K562 (cell line): ENCODE data around the gene SART1. TPM values are rescaled to one million over a fixed set of nuclear protein-coding genes. Genes with fewer than 3 reads are reported as not detected.

Source experiments
- ATF7 ChIP-seq: fragments of 450-650 bp; IDR thresholded peaks from 2 replicates; pipeline ENCODE4 v1.7.1; 2014; ENCODE audit warnings: mild to moderate bottlenecking, moderate library complexity
- BRD4 ChIP-seq: fragments of 200-600 bp; sonication (generic); IDR thresholded peaks from 2 replicates; pipeline ENCODE4 v1.6.1; 2017; ENCODE audit warnings: inconsistent platforms
- GABPB1 ChIP-seq: sonication (generic); formaldehyde crosslinking; IDR thresholded peaks from 2 replicates; pipeline ENCODE4 v1.8.0; 2022; ENCODE audit warnings: mild to moderate bottlenecking, missing genetic modification reagents
- LCOR ChIP-seq: sonication (generic); formaldehyde crosslinking; IDR thresholded peaks from 2 replicates; pipeline ENCODE4 v1.8.0; 2022; ENCODE audit warnings: mild to moderate bottlenecking, missing genetic modification reagents
- NFIX ChIP-seq: fragments of 250-450 bp; sonication (Bioruptor Pico); IDR thresholded peaks from 2 replicates; pipeline ENCODE4 v1.4.0; 2020; ENCODE audit warnings: low read depth, mild to moderate bottlenecking, moderate library complexity
- SMC3 ChIP-seq: conservative IDR thresholded peaks from 2 replicates; pipeline ENCODE4 v1.6.1; 2011; ENCODE audit warnings: low read depth, low read length, improper control_type of control experiment; ENCODE audit not compliant: insufficient read depth
- ZKSCAN3 ChIP-seq: fragments of 250-450 bp; sonication (Bioruptor Pico); IDR thresholded peaks from 2 replicates; pipeline ENCODE4 v1.4.0; 2020
- ZNF551 ChIP-seq: fragments of 250-450 bp; sonication (Bioruptor Pico); IDR thresholded peaks from 2 replicates; pipeline ENCODE4 v1.5.0; 2021; ENCODE audit warnings: mild to moderate bottlenecking, moderate library complexity
- polyA plus RNA-seq, 8 experiments: library from polyadenylated mRNA; depleted of rRNA in 4 of 8; stranded (reverse) in 5 of 8; unstranded in 3 of 8; fragments of >200 nt; fragmentation: Nextera tagmentation in 2 of 8; fragmentation: Illumina TruSeq in 1 of 8; extraction: Ambion mirVana in 2 of 8; extraction: Trizol in 1 of 8; gene quantifications; 2 replicates each; pipeline versions ENCODE4 v1.2.1 to v1.2.3, GENCODE V29; 2011 to 2014; ENCODE audit warnings: inconsistent platforms in 1 of 8, missing spikeins in 1 of 8
- total RNA-seq, 7 experiments: library from RNA; depleted of rRNA in 6 of 7; stranded (reverse); fragments of >200 nt in 6 of 7; fragmentation: Illumina TruSeq in 2 of 7; extraction: Trizol in 2 of 7; gene quantifications; 2 replicates each; pipeline versions ENCODE4 v1.2.1 to v1.2.3, GENCODE V29; 2011 to 2021; ENCODE audit warnings: low replicate concordance in 1 of 7
- TF ChIP-seq, protein P1 (sequence below): sonication (generic); formaldehyde crosslinking; IDR thresholded peaks from 2 replicates; pipeline ENCODE4 v1.8.1; 2023; ENCODE audit warnings: mild to moderate bottlenecking, missing genetic modification reagents
- TF ChIP-seq, protein P2 (sequence below): fragments of 450-650 bp; formaldehyde crosslinking; IDR thresholded peaks from 2 replicates; pipeline ENCODE4 v1.4.0; 2020; ENCODE audit warnings: mild to moderate bottlenecking, moderate library complexity
- TF ChIP-seq, protein P3 (sequence below): fragments of 450-650 bp; conservative IDR thresholded peaks from 2 replicates; pipeline ENCODE4 v1.6.1; 2016; ENCODE audit warnings: missing genetic modification characterization, low read depth, mild to moderate bottlenecking, control low read depth, missing compliant biosample characterization
- TF ChIP-seq, protein P4 (sequence below), 3 experiments: fragments of 200-800 bp in 1 of 3; fragments of 250-450 bp in 1 of 3; fragments of 450-650 bp in 1 of 3; sonication (Bioruptor Pico) in 1 of 3; sonication (Bioruptor generic) in 1 of 3; formaldehyde crosslinking in 1 of 3; IDR thresholded peaks; 2 replicates each; pipeline versions ENCODE4 v1.6.1 to v1.8.0; 2016 to 2022; ENCODE audit warnings: mild to moderate bottlenecking in 2 of 3, missing genetic modification characterization in 2 of 3, missing compliant biosample characterization in 1 of 3, moderate library complexity in 1 of 3
- TF ChIP-seq, protein P5 (sequence below): fragments of 250-450 bp; sonication (Bioruptor Pico); IDR thresholded peaks from 2 replicates; pipeline ENCODE4 v1.4.0; 2020; ENCODE audit warnings: mild to moderate bottlenecking
- TF ChIP-seq, protein P6 (sequence below): fragments of 250-450 bp; sonication (Bioruptor Pico); IDR thresholded peaks from 2 replicates; pipeline ENCODE4 v1.4.0; 2020; ENCODE audit warnings: mild to moderate bottlenecking, moderate library complexity

The SART1 gene
- total and polyA plus RNA-seq, 9 of the 15 experiments (the other 6 are each of a cell fraction or from before 2014, with no cell fraction given), result 4.8 to 84.1 (median 31.7) TPM

DNA sequence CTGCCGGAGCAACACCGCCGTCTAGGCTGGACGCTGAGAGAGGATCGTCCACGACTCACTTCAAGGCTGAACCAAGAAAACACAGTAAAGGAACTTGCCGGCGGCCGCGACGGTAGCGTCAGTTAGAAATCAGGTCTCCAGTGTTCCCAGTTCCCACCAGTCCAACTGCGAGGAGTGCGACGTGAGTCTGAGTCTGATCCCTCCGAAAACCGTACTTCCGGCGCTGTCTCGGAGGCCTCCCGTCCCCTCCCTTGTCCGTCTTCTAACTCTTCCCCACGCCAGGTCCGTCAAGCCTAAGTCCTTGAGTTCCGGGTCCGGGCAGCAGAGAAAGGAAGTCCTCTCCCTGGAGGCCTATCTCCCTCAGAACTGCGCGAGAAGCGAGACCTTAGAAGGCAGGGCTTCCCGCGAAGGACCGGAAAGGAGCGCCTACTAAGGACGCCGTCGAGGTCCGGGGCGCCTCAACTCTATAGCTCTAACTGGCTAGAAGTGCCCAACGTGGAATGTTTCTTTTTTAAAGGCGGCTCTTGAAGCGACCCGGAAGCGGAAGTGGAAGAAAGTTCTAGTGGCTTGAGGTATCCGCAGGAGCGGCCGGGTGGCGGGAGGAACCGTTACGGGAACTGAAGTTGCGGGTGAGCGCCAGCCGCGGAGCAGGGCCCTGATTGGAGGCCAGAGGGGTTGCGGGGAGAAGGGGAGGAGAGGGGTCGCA lies 40.6 kb downstream of the SART1 start, which contains the start of the genes BANF1 and EIF1AD (continued):
- TF ChIP-seq ZNF551 (CRISPR knock-in tag), result no peak
- TF ChIP-seq, protein P1, sequence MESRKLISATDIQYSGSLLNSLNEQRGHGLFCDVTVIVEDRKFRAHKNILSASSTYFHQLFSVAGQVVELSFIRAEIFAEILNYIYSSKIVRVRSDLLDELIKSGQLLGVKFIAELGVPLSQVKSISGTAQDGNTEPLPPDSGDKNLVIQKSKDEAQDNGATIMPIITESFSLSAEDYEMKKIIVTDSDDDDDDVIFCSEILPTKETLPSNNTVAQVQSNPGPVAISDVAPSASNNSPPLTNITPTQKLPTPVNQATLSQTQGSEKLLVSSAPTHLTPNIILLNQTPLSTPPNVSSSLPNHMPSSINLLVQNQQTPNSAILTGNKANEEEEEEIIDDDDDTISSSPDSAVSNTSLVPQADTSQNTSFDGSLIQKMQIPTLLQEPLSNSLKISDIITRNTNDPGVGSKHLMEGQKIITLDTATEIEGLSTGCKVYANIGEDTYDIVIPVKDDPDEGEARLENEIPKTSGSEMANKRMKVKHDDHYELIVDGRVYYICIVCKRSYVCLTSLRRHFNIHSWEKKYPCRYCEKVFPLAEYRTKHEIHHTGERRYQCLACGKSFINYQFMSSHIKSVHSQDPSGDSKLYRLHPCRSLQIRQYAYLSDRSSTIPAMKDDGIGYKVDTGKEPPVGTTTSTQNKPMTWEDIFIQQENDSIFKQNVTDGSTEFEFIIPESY (CRISPR knock-in tag), result peak; percentile 66; the same call in 1 of the 2 replicates
- TF ChIP-seq NFIX (CRISPR knock-in tag), result no peak
- TF ChIP-seq, protein P2, sequence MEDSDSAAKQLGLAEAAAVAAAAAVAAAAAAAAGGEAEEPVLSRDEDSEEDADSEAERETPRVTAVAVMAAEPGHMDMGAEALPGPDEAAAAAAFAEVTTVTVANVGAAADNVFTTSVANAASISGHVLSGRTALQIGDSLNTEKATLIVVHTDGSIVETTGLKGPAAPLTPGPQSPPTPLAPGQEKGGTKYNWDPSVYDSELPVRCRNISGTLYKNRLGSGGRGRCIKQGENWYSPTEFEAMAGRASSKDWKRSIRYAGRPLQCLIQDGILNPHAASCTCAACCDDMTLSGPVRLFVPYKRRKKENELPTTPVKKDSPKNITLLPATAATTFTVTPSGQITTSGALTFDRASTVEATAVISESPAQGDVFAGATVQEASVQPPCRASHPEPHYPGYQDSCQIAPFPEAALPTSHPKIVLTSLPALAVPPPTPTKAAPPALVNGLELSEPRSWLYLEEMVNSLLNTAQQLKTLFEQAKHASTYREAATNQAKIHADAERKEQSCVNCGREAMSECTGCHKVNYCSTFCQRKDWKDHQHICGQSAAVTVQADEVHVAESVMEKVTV (CRISPR knock-in tag), result 0 out of 2 replicates have a peak, but pooled peaks have one; percentile 4
- peak; percentile 72 for TF ChIP-seq LCOR (CRISPR knock-in tag)
- TF ChIP-seq, protein P3, sequence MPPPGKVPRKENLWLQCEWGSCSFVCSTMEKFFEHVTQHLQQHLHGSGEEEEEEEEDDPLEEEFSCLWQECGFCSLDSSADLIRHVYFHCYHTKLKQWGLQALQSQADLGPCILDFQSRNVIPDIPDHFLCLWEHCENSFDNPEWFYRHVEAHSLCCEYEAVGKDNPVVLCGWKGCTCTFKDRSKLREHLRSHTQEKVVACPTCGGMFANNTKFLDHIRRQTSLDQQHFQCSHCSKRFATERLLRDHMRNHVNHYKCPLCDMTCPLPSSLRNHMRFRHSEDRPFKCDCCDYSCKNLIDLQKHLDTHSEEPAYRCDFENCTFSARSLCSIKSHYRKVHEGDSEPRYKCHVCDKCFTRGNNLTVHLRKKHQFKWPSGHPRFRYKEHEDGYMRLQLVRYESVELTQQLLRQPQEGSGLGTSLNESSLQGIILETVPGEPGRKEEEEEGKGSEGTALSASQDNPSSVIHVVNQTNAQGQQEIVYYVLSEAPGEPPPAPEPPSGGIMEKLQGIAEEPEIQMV (tag), result peak; percentile 41; the same call in 1 of the 2 replicates
- TF ChIP-seq SMC3, result 0 out of 2 replicates have a peak, but pooled peaks have one; percentile 3
- TF ChIP-seq GABPB1 (CRISPR knock-in tag), result peak; percentile 100
- TF ChIP-seq, protein P4, sequence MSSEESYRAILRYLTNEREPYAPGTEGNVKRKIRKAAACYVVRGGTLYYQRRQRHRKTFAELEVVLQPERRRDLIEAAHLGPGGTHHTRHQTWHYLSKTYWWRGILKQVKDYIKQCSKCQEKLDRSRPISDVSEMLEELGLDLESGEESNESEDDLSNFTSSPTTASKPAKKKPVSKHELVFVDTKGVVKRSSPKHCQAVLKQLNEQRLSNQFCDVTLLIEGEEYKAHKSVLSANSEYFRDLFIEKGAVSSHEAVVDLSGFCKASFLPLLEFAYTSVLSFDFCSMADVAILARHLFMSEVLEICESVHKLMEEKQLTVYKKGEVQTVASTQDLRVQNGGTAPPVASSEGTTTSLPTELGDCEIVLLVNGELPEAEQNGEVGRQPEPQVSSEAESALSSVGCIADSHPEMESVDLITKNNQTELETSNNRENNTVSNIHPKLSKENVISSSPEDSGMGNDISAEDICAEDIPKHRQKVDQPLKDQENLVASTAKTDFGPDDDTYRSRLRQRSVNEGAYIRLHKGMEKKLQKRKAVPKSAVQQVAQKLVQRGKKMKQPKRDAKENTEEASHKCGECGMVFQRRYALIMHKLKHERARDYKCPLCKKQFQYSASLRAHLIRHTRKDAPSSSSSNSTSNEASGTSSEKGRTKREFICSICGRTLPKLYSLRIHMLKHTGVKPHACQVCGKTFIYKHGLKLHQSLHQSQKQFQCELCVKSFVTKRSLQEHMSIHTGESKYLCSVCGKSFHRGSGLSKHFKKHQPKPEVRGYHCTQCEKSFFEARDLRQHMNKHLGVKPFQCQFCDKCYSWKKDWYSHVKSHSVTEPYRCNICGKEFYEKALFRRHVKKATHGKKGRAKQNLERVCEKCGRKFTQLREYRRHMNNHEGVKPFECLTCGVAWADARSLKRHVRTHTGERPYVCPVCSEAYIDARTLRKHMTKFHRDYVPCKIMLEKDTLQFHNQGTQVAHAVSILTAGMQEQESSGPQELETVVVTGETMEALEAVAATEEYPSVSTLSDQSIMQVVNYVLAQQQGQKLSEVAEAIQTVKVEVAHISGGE (CRISPR knock-in tag; IDR thresholded peaks at IDR 0.05), result peak; percentile 98 to 100 (median 99)
- TF ChIP-seq BRD4, result peak; percentile 92
- TF ChIP-seq, protein P5, sequence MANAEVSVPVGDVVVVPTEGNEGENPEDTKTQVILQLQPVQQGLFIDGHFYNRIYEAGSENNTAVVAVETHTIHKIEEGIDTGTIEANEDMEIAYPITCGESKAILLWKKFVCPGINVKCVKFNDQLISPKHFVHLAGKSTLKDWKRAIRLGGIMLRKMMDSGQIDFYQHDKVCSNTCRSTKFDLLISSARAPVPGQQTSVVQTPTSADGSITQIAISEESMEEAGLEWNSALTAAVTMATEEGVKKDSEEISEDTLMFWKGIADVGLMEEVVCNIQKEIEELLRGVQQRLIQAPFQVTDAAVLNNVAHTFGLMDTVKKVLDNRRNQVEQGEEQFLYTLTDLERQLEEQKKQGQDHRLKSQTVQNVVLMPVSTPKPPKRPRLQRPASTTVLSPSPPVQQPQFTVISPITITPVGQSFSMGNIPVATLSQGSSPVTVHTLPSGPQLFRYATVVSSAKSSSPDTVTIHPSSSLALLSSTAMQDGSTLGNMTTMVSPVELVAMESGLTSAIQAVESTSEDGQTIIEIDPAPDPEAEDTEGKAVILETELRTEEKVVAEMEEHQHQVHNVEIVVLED (CRISPR knock-in tag), result peak; percentile 78
- TF ChIP-seq, protein P6, sequence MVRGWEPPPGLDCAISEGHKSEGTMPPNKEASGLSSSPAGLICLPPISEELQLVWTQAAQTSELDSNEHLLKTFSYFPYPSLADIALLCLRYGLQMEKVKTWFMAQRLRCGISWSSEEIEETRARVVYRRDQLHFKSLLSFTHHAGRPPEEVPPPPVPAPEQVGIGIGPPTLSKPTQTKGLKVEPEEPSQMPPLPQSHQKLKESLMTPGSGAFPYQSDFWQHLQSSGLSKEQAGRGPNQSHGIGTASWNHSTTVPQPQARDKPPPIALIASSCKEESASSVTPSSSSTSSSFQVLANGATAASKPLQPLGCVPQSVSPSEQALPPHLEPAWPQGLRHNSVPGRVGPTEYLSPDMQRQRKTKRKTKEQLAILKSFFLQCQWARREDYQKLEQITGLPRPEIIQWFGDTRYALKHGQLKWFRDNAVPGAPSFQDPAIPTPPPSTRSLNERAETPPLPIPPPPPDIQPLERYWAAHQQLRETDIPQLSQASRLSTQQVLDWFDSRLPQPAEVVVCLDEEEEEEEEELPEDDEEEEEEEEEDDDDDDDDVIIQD, result no peak
- no peak for TF ChIP-seq ZKSCAN3 (CRISPR knock-in tag)
- TF ChIP-seq ATF7, result peak; percentile 84
